Choroid plexus epithelial cell (primary cell): Measurements from ENCODE around the gene IL15RA.

Experiments
- DNase-seq: peaks from one replicate; pipeline ENCODE4 v3.0.0-alpha.2; 2010; ENCODE audit warnings: low read depth
- H3K4me3 ChIP-seq: 2 replicates; pipeline ENCODE4 v1.5.1; 2011; ENCODE audit warnings: low read depth, mild to moderate bottlenecking, control low read depth, low read length, moderate library complexity
- CTCF ChIP-seq: conservative IDR thresholded peaks from 2 replicates; pipeline ENCODE4 v1.5.1; 2011; ENCODE audit warnings: low read depth, mild to moderate bottlenecking, control low read depth, inconsistent platforms, low read length, moderate library complexity

IL15RA gene

GRCh38 chr10:5903563-5903962, 73.8 kb downstream of the IL15RA start:
- DNase-seq = no peak
- no peak for TF ChIP-seq CTCF
- H3K4me3 ChIP-seq = no peak overlapping the region

- no peak overlapping the region for H3K4me3 ChIP-seq
- no peak for DNase-seq
- TF ChIP-seq CTCF = no peak
These were observed 74.7 kb downstream of the IL15RA start for GRCh38 chr10:5902511-5903274.
